ENCODE data around the gene DRGX.

The DRGX gene

GRCh38 chr10:49335364-49335972 is 60.4 kb downstream of the DRGX start:
- no peak for DNase-seq (ENCODE audit: low read depth)

DNA sequence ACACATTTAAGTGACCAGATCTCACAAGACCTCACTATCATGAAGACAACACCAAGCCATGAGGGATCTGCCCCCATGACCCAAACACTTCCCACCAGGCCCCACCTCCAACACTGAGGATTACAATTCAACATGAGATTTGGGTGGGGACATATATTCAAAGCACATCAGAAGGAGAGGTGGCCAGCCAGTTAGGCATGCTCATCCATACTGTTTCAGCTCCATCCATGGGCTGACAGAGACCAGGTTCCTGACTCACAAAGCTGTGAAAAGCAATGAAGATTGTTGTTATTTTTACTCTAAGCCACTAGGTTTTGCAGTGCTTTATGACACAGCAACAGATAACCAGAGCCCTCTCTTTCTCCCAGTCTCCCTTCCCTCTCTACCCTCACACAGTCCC is 60.9 kb downstream of the DRGX start:
- no peak for DNase-seq (ENCODE audit: low read depth)

DNA sequence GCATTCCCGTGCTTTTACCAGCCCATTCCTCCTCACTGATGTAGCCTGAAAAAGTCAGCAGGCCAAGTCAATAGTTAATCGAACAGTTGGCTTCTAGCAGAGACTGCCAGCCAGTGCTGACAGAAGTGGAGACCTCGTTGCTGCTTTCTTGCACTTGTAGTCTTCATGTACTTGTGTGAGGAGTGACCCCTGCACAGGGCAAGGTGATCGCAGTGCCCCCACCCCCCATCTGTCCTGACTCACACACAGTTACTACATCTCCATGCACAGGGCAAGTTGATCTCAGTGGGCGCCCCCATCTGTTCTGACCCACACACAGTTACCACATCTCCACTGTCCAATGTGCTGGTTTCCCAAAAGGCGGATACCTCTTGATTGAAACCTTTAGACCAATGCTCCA is 62.7 kb downstream of the DRGX start:
- no peak for DNase-seq (ENCODE audit: low read depth)

- DNase-seq (ENCODE audit: low read depth): no peak
These were observed 63.1 kb downstream of the DRGX start for GRCh38 chr10:49332768-49333167.

DNA sequence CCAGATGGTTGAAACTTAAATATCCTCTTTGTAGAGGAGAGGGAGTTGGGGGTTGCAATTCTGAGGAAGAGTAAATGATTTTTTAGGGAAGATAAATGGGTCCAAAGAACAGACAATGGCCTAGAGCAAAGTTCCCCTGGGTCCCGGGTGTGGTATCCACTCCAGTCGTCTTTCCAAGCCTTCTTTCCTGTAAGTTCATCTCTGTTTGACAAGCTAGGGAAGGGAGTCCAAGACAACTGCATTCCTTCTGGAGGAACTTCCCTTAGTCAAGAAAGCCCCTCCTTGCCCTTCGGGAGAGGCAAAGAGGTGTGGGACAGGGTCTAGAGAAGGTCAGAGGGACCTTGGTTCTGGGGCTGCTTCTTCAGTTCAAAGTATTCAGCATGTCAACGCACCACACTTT is 63.6 kb downstream of the DRGX start:
- no peak for DNase-seq (ENCODE audit: low read depth)

GRCh38 chr10:49331431-49331830 is 64.5 kb downstream of the DRGX start:
- DNase-seq (ENCODE audit: low read depth): no peak

DNA sequence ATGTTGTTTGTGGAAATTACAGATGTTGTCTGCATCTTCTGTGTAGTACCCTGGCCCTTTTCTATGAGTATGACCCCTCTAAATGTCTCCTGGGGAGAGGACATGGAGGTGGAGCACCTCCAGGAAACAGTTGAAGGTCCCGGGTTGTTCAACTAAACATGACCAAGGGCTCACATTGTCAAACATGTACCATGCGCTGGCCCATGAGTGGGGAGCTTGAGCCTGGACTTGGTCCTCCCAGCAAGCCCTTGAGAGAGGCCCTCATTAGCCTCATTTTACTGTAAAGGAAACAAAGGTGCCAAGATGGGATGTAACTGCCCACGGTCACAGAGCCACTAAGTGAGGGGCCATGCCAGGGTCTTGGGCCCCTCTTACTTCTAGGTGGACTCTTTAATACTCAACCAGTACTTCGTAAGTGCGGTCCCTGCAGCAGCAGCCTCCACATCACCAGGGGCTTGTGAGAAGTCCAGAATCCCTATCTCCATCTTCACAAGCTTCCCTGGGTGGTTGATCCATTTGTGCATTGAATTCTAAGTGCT is 65.7 kb downstream of the DRGX start:
- no peak for DNase-seq (ENCODE audit: low read depth)

- no peak for DNase-seq (ENCODE audit: low read depth)
These were observed 66.8 kb downstream of the DRGX start for GRCh38 chr10:49329146-49329505.

DNA sequence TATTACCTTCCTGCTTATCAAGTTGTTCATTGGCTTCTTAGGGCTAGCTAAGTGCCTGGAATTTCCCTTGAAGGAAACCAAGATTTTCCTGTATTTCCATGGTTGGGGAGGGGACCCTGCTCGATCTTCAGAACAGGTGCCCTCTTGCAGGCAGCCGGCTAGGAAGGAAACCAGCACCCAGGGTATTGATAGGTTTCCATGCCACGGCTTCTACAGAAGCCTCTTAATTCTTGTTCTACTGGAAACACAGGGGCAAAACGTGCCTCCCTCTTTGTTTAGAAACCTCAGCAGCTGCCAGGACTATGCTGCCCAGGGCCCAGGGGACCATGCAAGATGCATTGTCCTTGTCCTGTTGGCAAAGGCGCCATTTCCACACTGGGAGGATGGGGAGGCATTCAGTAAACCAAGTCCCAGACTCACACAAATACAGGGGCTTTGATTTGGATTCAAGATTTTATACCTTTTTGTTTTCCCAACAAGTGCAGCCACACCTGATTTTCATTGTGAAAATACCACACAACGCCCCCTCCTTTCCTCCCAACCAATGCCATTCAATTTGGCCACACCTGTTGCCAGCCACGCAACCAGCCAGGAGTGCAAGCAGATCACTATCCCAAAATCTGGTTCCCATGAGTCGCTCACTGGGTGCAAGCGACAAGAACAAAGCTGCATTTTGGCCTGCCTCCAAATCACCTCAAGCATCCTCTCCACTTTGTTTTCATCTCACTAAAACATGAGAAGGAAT is 67.3 kb downstream of the DRGX start:
- DNase-seq (ENCODE audit: low read depth): no peak

GRCh38 chr10:49327036-49327813 is 68.7 kb downstream of the DRGX start:
- DNase-seq (ENCODE audit: low read depth): no peak

DNA sequence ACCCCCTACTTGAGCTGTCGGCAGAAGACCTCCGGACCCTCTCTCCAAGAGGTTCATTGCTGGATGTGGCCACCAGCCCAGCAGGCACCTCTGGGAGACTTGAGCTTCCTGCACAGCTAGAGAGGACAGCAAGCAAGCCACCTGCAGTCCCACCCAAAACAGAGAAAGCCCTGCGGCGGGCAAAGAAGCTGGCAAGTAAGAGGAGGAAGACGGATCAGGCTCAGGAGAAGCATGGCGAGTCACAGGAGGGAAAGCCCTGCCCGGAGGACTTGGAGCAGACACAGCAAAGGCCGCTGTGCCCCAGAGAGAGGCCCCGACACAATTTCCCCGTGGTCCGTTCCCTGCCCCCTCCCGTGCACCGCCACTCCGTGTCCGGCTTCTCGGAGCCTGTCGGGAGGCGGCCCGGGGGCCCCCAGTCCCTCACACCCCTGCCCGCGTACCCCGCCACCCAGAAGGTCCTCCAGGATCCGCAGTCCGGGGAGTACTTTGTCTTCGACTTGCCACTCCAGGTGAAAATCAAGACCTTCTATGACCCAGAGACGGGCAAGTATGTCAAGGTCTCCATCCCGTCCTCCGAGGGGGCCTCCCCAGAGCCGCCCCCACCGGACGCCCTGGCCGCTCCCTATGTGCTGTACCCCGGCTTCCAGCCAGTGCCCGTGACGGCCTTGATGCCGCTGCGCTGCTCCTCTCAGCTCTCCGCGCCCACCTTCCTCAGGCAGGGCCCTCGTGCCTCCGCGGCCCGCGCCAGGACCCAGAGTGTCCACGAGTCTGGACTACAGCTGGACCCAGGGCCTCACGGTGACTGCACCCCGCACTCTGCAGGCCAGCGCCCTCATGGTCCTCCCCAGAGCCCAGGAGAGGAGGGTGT is 69.7 kb downstream of the DRGX start:
- no peak for DNase-seq (ENCODE audit: low read depth)

- DNase-seq (ENCODE audit: low read depth): no peak
These were observed 70.6 kb downstream of the DRGX start for GRCh38 chr10:49325131-49325915.

- DNase-seq (ENCODE audit: low read depth): no peak
These were observed 71.2 kb downstream of the DRGX start for GRCh38 chr10:49324711-49325110.

DNA sequence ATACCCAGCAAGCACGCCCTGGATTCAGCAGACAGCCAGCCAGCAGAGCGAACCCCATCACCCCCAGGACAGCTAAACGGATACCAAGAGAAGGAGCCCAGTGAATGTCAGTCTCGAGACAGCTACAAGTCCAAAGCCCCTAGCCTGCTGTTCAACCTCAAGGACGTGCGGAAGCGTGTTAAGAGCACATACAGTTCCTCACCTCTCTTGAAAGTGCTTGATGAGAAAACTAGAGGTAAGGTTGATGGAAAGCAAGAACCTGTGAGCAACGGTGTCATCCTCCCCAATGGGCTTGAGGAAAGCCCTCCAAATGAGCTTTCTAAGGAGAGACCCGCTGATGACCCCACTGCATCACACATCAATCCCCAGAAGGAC is 72.0 kb downstream of the DRGX start:
- no peak for DNase-seq (ENCODE audit: low read depth)

DNA sequence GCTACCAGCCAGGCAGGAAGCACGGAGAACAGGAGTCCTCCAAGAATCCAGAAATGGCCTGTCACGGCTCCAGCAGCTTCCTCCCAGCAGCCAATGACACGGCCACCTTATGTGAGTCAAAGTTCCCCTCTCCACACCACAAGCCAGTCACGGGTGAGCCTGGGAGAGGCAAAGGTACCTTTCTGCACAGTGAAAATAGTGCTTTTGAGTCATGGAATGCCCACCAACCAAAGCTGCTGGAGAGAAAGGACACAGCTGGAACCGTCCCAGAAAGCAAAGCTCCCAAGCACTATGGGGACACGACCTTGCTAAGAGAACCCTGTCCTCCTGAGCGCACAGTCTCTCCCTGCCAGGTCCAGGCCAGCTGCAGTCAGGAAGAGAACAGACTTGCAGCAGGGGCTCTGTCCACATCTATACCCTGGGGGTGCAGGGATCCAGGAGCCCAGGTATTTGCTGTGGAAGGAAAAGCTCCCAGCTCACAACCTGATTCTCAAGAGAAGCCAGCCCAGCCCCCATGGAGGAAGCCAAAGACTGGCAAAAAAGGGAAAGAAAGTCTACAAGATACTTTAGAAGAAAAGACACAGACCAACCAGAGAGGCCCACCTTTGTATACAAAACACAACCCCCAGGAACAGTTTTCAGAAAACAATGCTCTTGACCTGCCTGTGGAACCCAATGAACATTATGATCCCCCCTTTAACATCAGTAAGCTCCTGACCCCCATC is 72.6 kb downstream of the DRGX start:
- DNase-seq (ENCODE audit: low read depth): no peak

GRCh38 chr10:49322371-49323170 is 73.3 kb downstream of the DRGX start:
- no peak for DNase-seq (ENCODE audit: low read depth)

- no peak for DNase-seq (ENCODE audit: low read depth)
These were observed 74.9 kb downstream of the DRGX start for GRCh38 chr10:49321021-49321420.

- no peak for DNase-seq (ENCODE audit: low read depth)
These were observed 75.7 kb downstream of the DRGX start for GRCh38 chr10:49320191-49320590.

GRCh38 chr10:49319206-49319605 is 76.7 kb downstream of the DRGX start:
- no peak for DNase-seq (ENCODE audit: low read depth)

DNA sequence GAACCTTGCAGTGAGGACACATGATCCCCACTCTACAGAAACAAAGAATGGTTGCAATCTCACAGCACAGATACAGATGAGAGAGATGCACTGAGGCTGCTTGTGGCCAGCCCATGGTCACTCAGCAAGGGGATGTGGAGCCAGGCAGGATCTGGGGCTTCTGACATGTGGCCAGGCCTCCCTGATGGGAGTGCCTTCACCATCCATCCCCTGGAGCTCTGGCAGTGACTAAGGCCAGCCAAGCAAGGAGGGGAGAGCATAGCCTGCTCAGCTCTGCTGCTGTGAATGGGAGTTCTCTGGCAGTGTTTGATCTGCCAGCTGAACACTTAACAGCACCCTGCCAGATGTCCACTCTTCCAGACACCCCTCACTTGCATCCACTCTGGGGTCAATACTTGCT is 77.1 kb downstream of the DRGX start:
- DNase-seq (ENCODE audit: low read depth): no peak
